Brain microvascular endothelial cell (primary cell): ENCODE results near the gene GPR162.

ENCODE experiments used
- DNase-seq: peaks from one replicate; pipeline ENCODE4 v3.0.0-alpha.2; 2020
- H3K27ac ChIP-seq: fragments of 250-450 bp; sonication (Bioruptor Pico); 2 replicates; pipeline ENCODE4 v1.5.1; 2020; ENCODE audit warnings: mild to moderate bottlenecking, moderate library complexity
- H3K27me3 ChIP-seq: fragments of 250-450 bp; sonication (Bioruptor Pico); replicated peaks from 2 replicates; pipeline ENCODE4 v1.5.1; 2020; ENCODE audit warnings: mild to moderate bottlenecking
- H3K36me3 ChIP-seq: fragments of 250-450 bp; sonication (Bioruptor Pico); replicated peaks from 2 replicates; pipeline ENCODE4 v1.5.1; 2020; ENCODE audit warnings: mild to moderate bottlenecking
- H3K4me3 ChIP-seq: 2 replicates; pipeline ENCODE4 v1.5.1; 2011; ENCODE audit warnings: low read depth, mild to moderate bottlenecking, control low read depth, low read length, moderate library complexity
- CTCF ChIP-seq: IDR thresholded peaks from 2 replicates; pipeline ENCODE4 v1.5.1; 2011; ENCODE audit warnings: low read depth, mild to moderate bottlenecking, moderate library complexity, low read length, control low read depth, inconsistent platforms; ENCODE audit errors: missing control alignments
- in situ Hi-C: cut with HindIII; loops from 2 replicates; pipeline ENCODE4 v1.10.0; 2017; ENCODE audit warnings: low sequenced_read_pairs, low pct_ligation_motif_present

Gene GPR162

DNA sequence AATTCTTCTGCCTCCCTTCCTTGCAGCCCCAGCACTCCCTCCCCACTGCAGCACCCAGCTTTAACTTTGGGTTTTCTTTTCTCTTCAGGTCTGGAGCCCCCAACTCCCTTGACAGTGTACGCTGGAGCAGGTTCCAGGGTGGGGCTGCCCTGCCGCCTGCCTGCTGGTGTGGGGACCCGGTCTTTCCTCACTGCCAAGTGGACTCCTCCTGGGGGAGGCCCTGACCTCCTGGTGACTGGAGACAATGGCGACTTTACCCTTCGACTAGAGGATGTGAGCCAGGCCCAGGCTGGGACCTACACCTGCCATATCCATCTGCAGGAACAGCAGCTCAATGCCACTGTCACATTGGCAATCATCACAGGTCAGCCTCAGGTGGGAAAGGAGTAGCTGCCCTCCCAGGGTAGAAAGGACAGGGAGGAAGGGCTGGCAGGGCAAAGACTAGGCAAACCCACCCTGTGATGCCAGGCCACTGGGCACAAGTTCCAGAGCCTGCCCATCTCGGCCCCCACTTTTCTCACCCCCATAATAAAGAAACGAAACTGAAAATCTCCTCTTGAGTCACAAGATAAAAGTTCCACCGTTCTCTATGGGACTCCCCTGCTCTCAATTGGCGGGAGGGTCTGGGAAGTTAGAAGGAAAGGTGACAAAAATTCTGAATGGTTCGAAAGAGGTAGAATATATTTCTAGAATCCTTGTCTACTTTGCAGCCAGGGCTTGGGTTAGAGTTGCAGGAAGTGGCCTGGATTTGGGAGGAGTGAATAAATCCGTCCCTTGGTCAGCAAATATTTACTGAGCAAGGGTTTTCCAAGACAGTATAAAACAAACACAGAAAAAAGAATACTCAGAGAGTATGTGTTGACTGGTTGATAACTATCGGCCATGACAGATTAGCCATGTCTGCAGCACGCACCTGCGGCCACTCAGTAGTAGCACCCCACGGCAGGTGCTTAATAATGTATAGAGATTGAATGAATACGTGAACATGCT, 46.1 kb upstream of the GPR162 start:
- Histone ChIP-seq H3K4me3 (no peak overlapping the region), H3K27ac (no peak overlapping the region), H3K36me3 (peaks cover 8% of the 10 kb centered on the region), H3K27me3 (no peaks in the 10 kb centered on the region)
- no peak for DNase-seq
- in situ Hi-C loops = no loop called here
- TF ChIP-seq CTCF = no peak

DNA sequence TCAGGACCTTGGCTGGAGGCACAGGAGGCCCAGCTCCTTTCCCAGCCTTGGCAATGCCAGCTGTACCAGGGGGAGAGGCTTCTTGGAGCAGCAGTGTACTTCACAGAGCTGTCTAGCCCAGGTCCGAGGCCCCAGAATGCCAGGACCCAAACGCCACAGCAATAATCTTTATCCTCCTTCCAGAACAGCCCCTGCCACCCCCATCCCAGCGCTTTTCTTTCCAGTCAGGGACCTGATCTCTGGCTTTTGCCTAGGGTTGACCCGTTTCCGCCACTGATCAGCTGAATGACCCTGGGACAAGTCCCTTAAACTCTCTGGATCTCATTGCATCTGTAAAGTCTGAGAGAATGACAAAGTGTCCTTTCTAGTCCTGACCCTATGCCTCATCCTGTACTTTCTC, 44.2 kb upstream of the GPR162 start:
- no peak for TF ChIP-seq CTCF
- no peak for DNase-seq
- Histone ChIP-seq H3K27ac (no peak overlapping the region), H3K27me3 (no peaks in the 10 kb centered on the region), H3K4me3 (no peak overlapping the region), H3K36me3 (no peaks in the 10 kb centered on the region)
- in situ Hi-C loops = no loop called here

GRCh38 chr12:6778217-6778573, 43.4 kb upstream of the GPR162 start:
- no peaks in the 10 kb centered on the region for H3K36me3 ChIP-seq
- H3K27ac ChIP-seq = no peak overlapping the region
- no peaks in the 10 kb centered on the region for H3K27me3 ChIP-seq
- TF ChIP-seq CTCF = no peak
- in situ Hi-C loops = no loop called here
- DNase-seq = no peak
- H3K4me3 ChIP-seq = peak overlapping the region; percentile 5

DNA sequence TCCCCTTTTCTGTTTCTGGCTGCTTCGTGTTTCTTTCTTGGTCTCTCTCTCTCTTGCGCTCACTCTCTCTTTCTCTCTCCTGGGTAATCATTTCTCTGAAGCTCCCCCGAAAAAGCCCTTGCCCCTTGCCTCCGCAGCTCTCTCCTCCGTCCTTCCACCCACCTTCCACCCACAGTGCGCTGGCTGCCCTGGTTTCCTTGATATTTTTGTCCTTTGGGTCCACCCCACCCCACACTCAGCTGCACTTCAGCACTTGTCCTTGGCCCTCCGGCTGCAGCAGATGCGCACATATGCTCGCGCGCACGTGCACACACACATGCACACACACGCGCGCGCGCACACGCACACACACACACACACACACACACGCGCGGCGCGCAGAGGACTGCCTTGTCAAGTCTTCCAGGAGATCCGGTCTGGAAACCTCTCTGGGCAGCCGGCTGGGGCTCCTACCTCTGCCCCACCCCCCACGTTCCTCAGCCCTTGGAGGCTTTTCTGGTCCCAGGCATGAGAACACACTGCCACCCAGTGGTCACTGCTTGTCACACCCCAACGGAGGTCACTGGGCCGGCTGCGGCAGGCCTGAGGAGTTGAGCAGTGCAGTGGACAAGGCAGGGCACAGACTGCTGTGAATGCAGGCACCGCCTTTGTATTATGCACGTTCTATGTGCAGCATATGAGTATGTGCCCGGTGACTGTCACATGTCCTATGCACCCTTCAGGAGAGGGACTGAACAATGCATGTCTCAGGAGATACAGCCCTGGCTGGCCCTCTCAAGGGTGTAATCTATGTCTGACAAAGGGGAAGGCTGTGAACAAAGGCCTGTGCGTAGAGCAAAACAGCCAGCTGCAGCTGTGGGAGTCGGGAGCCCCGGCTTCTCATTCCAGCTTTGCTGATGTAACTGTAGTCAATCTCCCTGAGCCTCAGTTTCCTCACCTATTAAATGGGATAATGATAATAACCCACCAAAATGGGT, 42.8 kb upstream of the GPR162 start:
- Histone ChIP-seq H3K4me3 (peak overlapping the region; percentile 50), H3K27ac (no peak overlapping the region), H3K36me3 (no peaks in the 10 kb centered on the region), H3K27me3 (no peaks in the 10 kb centered on the region)
- peak; percentile 87 for DNase-seq
- in situ Hi-C loops = no loop called here
- peak; percentile 97 for TF ChIP-seq CTCF

DNA sequence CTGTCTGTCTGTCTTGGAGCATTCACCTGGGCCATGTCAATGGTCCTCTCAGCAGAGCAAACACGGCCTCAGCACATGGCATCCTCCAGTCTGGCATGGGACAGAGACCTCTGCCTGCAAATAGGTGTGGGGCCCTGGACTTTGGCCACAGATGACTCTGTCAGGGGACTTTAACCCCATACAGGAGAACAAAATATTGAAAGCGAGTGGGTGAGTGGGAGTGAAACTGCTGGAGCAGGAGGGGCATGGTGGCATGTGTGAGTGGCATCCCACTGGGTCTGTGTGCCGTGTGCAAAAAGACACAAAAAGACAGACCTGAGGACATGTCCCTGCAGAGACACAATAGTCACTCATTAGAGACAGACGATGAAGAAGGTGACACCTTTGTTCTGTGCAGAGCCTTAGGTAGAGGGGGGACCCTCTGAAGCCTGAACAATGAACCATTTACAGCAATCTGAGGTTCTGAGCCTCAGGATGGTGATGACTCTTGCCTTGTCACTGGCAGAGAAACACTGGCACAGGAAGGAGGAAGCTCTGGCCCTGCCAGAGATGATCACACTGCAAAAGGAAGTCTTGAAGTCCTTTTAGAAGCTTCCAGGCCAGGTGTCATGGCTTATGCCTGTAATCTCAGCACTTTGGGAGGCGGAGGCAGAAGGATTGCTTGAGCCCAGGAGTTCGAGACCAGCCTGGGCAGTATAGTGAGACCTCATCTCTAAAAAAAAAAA, 41.8 kb upstream of the GPR162 start:
- no peaks in the 10 kb centered on the region for H3K36me3 ChIP-seq
- H3K27ac ChIP-seq = no peak overlapping the region

More for the DNA sequence above, 41.8 kb upstream of the GPR162 start:
- DNase-seq = no peak
- in situ Hi-C loops = no loop called here
- Histone ChIP-seq H3K27me3 (no peaks in the 10 kb centered on the region), H3K4me3 (no peak overlapping the region)
- no peak for TF ChIP-seq CTCF
